H9 (cell line): ENCODE results near the gene DOCK11. TPM values are rescaled to one million over a fixed set of nuclear protein-coding genes. Genes with fewer than 3 reads are reported as not detected.

Experiments
- DNase-seq: peaks from one replicate; pipeline ENCODE4 v3.0.0-alpha.2; 2017
- H2AFZ ChIP-seq: one replicate; pipeline ENCODE4 v1.6.1; 2013; ENCODE audit warnings: mild to moderate bottlenecking, low read length, control low read depth, moderate library complexity
- H2AK5ac ChIP-seq: 2 replicates; pipeline ENCODE4 v1.6.1; 2013; ENCODE audit warnings: low read length, control low read depth, mixed read lengths; ENCODE audit not compliant: insufficient read length
- H2BK120ac ChIP-seq: one replicate; pipeline ENCODE4 v1.6.1; 2013; ENCODE audit warnings: low read depth, mild to moderate bottlenecking, low read length, control low read depth, inconsistent platforms; ENCODE audit not compliant: poor library complexity, severe bottlenecking
- H2BK12ac ChIP-seq: 2 replicates; pipeline ENCODE4 v1.6.1; 2013; ENCODE audit warnings: low read length, control low read depth, mixed read lengths, low read depth; ENCODE audit not compliant: insufficient read length
- H2BK15ac ChIP-seq: 2 replicates; pipeline ENCODE4 v1.6.1; 2013; ENCODE audit warnings: low read depth, low read length, control low read depth
- H2BK20ac ChIP-seq: one replicate; pipeline ENCODE4 v1.6.1; 2013; ENCODE audit warnings: low read depth, mild to moderate bottlenecking, low read length, control low read depth, inconsistent platforms; ENCODE audit not compliant: poor library complexity, severe bottlenecking
- H2BK5ac ChIP-seq: 2 replicates; pipeline ENCODE4 v1.6.1; 2013; ENCODE audit warnings: low read length, control low read depth, mixed read lengths; ENCODE audit not compliant: insufficient read length
- H3K14ac ChIP-seq: 2 replicates; pipeline ENCODE4 v1.6.1; 2013; ENCODE audit warnings: low read length, control low read depth; ENCODE audit not compliant: insufficient read depth
- H3K18ac ChIP-seq: 2 replicates; pipeline ENCODE4 v1.6.1; 2013; ENCODE audit warnings: low read depth, mild to moderate bottlenecking, mixed read lengths, low read length, control low read depth; ENCODE audit not compliant: insufficient read length
- H3K23ac ChIP-seq: 2 replicates; pipeline ENCODE4 v1.6.1; 2013; ENCODE audit warnings: low read length, control low read depth, mixed read lengths, low read depth; ENCODE audit not compliant: insufficient read length
- H3K23me2 ChIP-seq: 2 replicates; pipeline ENCODE4 v1.6.1; 2013; ENCODE audit warnings: low read depth, mild to moderate bottlenecking, mixed read lengths, low read length, control low read depth; ENCODE audit not compliant: insufficient read length, poor library complexity, severe bottlenecking
- H3K27ac ChIP-seq: 2 replicates; pipeline ENCODE4 v1.5.1; 2013; ENCODE audit warnings: low read length, control low read depth, mixed read lengths, low read depth; ENCODE audit not compliant: insufficient read length
- H3K27me3 ChIP-seq: 2 replicates; pipeline ENCODE4 v1.6.1; 2013; ENCODE audit warnings: low read length, control low read depth, inconsistent platforms; ENCODE audit not compliant: insufficient read depth
- H3K4ac ChIP-seq: 2 replicates; pipeline ENCODE4 v1.6.1; 2013; ENCODE audit warnings: low read depth, mild to moderate bottlenecking, control low read depth, inconsistent platforms, low read length, moderate library complexity
- H3K4me1 ChIP-seq: 2 replicates; pipeline ENCODE4 v1.6.1; 2013; ENCODE audit warnings: low read length, control low read depth, inconsistent platforms; ENCODE audit not compliant: insufficient read depth
- H3K4me2 ChIP-seq: 2 replicates; pipeline ENCODE4 v1.6.1; 2013; ENCODE audit warnings: low read length, control low read depth, mixed read lengths; ENCODE audit not compliant: insufficient read length, insufficient read depth
- H3K56ac ChIP-seq: 2 replicates; pipeline ENCODE4 v1.6.1; 2013; ENCODE audit warnings: low read depth, mild to moderate bottlenecking, mixed read lengths, low read length, control low read depth; ENCODE audit not compliant: insufficient read length
- H3K79me1 ChIP-seq: 2 replicates; pipeline ENCODE4 v1.6.1; 2013; ENCODE audit warnings: low read depth, mild to moderate bottlenecking, moderate library complexity, low read length, control low read depth, inconsistent platforms; ENCODE audit not compliant: insufficient read depth, poor library complexity, severe bottlenecking
- H3K79me2 ChIP-seq: 2 replicates; pipeline ENCODE4 v1.6.1; 2013; ENCODE audit warnings: low read length, control low read depth, inconsistent platforms; ENCODE audit not compliant: insufficient read depth
- H3K9ac ChIP-seq: 2 replicates; pipeline ENCODE4 v1.6.1; 2013; ENCODE audit warnings: low read length, control low read depth, mixed read lengths; ENCODE audit not compliant: insufficient read length; ENCODE audit errors: extremely low read depth
- H3K9me3 ChIP-seq: one replicate; pipeline ENCODE4 v1.6.1; 2013; ENCODE audit warnings: low read depth, low read length, inconsistent platforms; ENCODE audit not compliant: control insufficient read depth
- H3T11ph ChIP-seq: one replicate; pipeline ENCODE4 v1.6.1; 2013; ENCODE audit warnings: mild to moderate bottlenecking, low read length, control low read depth, inconsistent platforms
- H4K20me1 ChIP-seq: one replicate; pipeline ENCODE4 v1.6.1; 2013; ENCODE audit not compliant: control insufficient read depth, insufficient read length, insufficient read depth
- H4K5ac ChIP-seq: 2 replicates; pipeline ENCODE4 v1.6.1; 2013; ENCODE audit warnings: low read depth, mild to moderate bottlenecking, mixed read lengths, low read length, control low read depth; ENCODE audit not compliant: insufficient read length
- H4K8ac ChIP-seq: replicated peaks from 2 replicates; pipeline ENCODE4 v1.6.1; 2013; ENCODE audit warnings: low read length, control low read depth, mixed read lengths, low read depth; ENCODE audit not compliant: insufficient read length
- H4K91ac ChIP-seq: 2 replicates; pipeline ENCODE4 v1.6.1; 2013; ENCODE audit warnings: low read depth, mild to moderate bottlenecking, moderate library complexity, mixed read lengths, low read length, control low read depth; ENCODE audit not compliant: insufficient read length
- H3K27ac Mint-ChIP-seq, 3 experiments: 2 replicates in 2 of 3; 3 replicates in 1 of 3; pipeline ENCODE4 v1.8.0; 2020 to 2021; ENCODE audit warnings: mixed read lengths in 3 of 3, mild to moderate bottlenecking in 1 of 3, moderate library complexity in 1 of 3
- H3K27me3 Mint-ChIP-seq: 2 replicates; pipeline ENCODE4 v1.8.0; 2021; ENCODE audit warnings: low read depth, mild to moderate bottlenecking, moderate library complexity, mixed read lengths
- H3K36me3 Mint-ChIP-seq, 3 experiments: 2 replicates in 2 of 3; 3 replicates in 1 of 3; pipeline ENCODE4 v1.8.0; 2020 to 2021; ENCODE audit warnings: low read depth in 3 of 3, mixed read lengths in 3 of 3; ENCODE audit not compliant: insufficient read depth in 1 of 3
- H3K4me1 Mint-ChIP-seq, 2 experiments: 2 replicates each; pipeline ENCODE4 v1.8.0; 2020; ENCODE audit warnings: mixed read lengths in 2 of 2
- H3K4me3 Mint-ChIP-seq, 2 experiments: 2 replicates in 1 of 2; 3 replicates in 1 of 2; pipeline ENCODE4 v1.8.0; 2020 to 2021; ENCODE audit warnings: mild to moderate bottlenecking in 2 of 2, mixed read lengths in 2 of 2, moderate library complexity in 1 of 2
- H3K9me3 Mint-ChIP-seq, 2 experiments: 2 replicates in 1 of 2; 3 replicates in 1 of 2; pipeline ENCODE4 v1.8.0; 2020; ENCODE audit warnings: mild to moderate bottlenecking in 2 of 2, mixed read lengths in 2 of 2, moderate library complexity in 1 of 2
- whole genome bisulfite sequencing: extraction: QIAGEN DNeasy Blood & Tissue Kit; methylation state at CpG from one replicate; pipeline ENCODE4 v1.1.7; 2013; ENCODE audit warnings: missing lambda C conversion rate, low lambda C conversion rate, mixed read lengths; ENCODE audit not compliant: insufficient read length; ENCODE audit errors: extremely low coverage; 5-methylcytosine and 5-hydroxymethylcytosine counted together
- total RNA-seq: library from RNA; stranded (reverse); gene quantifications from 2 replicates; pipeline ENCODE4 v1.2.1, GENCODE V29; 2021
- TF ChIP-seq, protein P1 (sequence below): fragments of 200-600 bp; sonication (generic); conservative IDR thresholded peaks from 3 replicates; pipeline ENCODE4 v1.8.0; 2021; ENCODE audit warnings: antibody characterized with exemption, mild to moderate bottlenecking

The DOCK11 gene
- total RNA-seq, 1 experiment from 2014 or later: 6.2 TPM

GRCh38 chrX:118693843-118694242 lies 198.2 kb downstream of the DOCK11 start:
- Mint-ChIP-seq H3K4me3 (no peak overlapping the region), H3K36me3 (no peaks in the 10 kb centered on the region), H3K27ac (no peak overlapping the region), H3K4me1 (no peaks in the 10 kb centered on the region), H3K27me3 (no peaks in the 10 kb centered on the region; the same call in 1 of the 2 replicates), H3K9me3 (peaks cover 0 to 65% of the 10 kb centered on the region in 2 experiments; a peak in 3 of 5 replicates)
- TF ChIP-seq, protein P1, sequence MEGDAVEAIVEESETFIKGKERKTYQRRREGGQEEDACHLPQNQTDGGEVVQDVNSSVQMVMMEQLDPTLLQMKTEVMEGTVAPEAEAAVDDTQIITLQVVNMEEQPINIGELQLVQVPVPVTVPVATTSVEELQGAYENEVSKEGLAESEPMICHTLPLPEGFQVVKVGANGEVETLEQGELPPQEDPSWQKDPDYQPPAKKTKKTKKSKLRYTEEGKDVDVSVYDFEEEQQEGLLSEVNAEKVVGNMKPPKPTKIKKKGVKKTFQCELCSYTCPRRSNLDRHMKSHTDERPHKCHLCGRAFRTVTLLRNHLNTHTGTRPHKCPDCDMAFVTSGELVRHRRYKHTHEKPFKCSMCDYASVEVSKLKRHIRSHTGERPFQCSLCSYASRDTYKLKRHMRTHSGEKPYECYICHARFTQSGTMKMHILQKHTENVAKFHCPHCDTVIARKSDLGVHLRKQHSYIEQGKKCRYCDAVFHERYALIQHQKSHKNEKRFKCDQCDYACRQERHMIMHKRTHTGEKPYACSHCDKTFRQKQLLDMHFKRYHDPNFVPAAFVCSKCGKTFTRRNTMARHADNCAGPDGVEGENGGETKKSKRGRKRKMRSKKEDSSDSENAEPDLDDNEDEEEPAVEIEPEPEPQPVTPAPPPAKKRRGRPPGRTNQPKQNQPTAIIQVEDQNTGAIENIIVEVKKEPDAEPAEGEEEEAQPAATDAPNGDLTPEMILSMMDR: no peak
- Histone ChIP-seq H3K23ac (no peak overlapping the region), H4K8ac (no peak overlapping the region), H2BK5ac (no peak overlapping the region), H3K18ac (no peak overlapping the region), H4K20me1 (no peaks in the 10 kb centered on the region), H3K9me3 (peaks cover 16% of the 10 kb centered on the region), H2BK120ac (no peak overlapping the region), H3K4ac (no peak overlapping the region), H3K79me1 (no peaks in the 10 kb centered on the region), H3K79me2 (no peaks in the 10 kb centered on the region), H3K9ac (no peak overlapping the region), H3K4me2 (no peak overlapping the region), H4K5ac (no peak overlapping the region), H2BK15ac (no peak overlapping the region), H2AFZ (no peak overlapping the region), H3K23me2 (no peaks in the 10 kb centered on the region), H3K14ac (no peak overlapping the region), H3K4me1 (no peaks in the 10 kb centered on the region), H3T11ph (no peak overlapping the region), H4K91ac (no peak overlapping the region), H2AK5ac (no peak overlapping the region), H3K27ac (no peak overlapping the region), H3K56ac (no peak overlapping the region), H2BK12ac (no peak overlapping the region), H3K27me3 (no peaks in the 10 kb centered on the region), H2BK20ac (no peak overlapping the region)
- WGBS: no CpG with 5 or more reads among the region's 2 CpGs
- no peak for DNase-seq
